Astrocyte (in vitro differentiated cells and primary cell): ENCODE measurements around the gene SREBF1. TPM values are rescaled to one million over a fixed set of nuclear protein-coding genes. Genes with fewer than 3 reads are reported as not detected.

Experiments
- DNase-seq: peaks from one replicate; pipeline ENCODE4 v3.0.0-alpha.2; 2010; ENCODE audit warnings: low read depth
- FAIRE-seq: peaks from 2 replicates; lab custom pipeline; 2011; peaks lifted over from hg19 to GRCh38; lab: Jason Lieb, UNC
- H2AFZ ChIP-seq: 2 replicates; pipeline ENCODE4 v1.6.0; 2012; ENCODE audit warnings: low read depth, low read length, inconsistent platforms
- H3K27ac ChIP-seq: 2 replicates; pipeline ENCODE4 v1.5.1; 2011; ENCODE audit warnings: low read depth, low read length, inconsistent platforms
- H3K27me3 ChIP-seq: 2 replicates; pipeline ENCODE4 v1.6.0; 2011; ENCODE audit warnings: low read length, inconsistent platforms; ENCODE audit not compliant: insufficient read depth
- H3K36me3 ChIP-seq: 2 replicates; pipeline ENCODE4 v1.5.1; 2011; ENCODE audit warnings: low read length, inconsistent platforms; ENCODE audit not compliant: insufficient read depth
- H3K4me1 ChIP-seq: 2 replicates; pipeline ENCODE4 v1.5.1; 2011; ENCODE audit warnings: low read length, inconsistent platforms; ENCODE audit not compliant: insufficient read depth
- H3K4me2 ChIP-seq: 2 replicates; pipeline ENCODE4 v1.6.0; 2012; ENCODE audit warnings: low read length, inconsistent platforms
- H3K4me3 ChIP-seq: 2 replicates; pipeline ENCODE4 v1.5.1; 2011; ENCODE audit warnings: low read depth, mild to moderate bottlenecking, low read length, inconsistent platforms; ENCODE audit not compliant: insufficient read depth
- H3K79me2 ChIP-seq: 2 replicates; pipeline ENCODE4 v1.6.0; 2012; ENCODE audit warnings: mild to moderate bottlenecking, low read length, inconsistent platforms; ENCODE audit not compliant: insufficient read depth
- H3K9ac ChIP-seq: 2 replicates; pipeline ENCODE4 v1.6.0; 2012; ENCODE audit warnings: mild to moderate bottlenecking, low read length, inconsistent platforms
- H3K9me3 ChIP-seq: 2 replicates; pipeline ENCODE4 v1.5.1; 2012; ENCODE audit warnings: low read depth, mild to moderate bottlenecking, low read length, inconsistent platforms; ENCODE audit not compliant: insufficient read depth
- H4K20me1 ChIP-seq: 2 replicates; pipeline ENCODE4 v1.6.0; 2012; ENCODE audit warnings: low read length, inconsistent platforms; ENCODE audit not compliant: insufficient read depth
- H3K27ac Mint-ChIP-seq: one replicate; pipeline ENCODE4 v1.8.0; 2021; ENCODE audit warnings: mild to moderate bottlenecking, mixed read lengths; ENCODE audit not compliant: unreplicated experiment
- H3K27me3 Mint-ChIP-seq: one replicate; pipeline ENCODE4 v1.8.0; 2021; ENCODE audit warnings: low read depth, mixed read lengths; ENCODE audit not compliant: unreplicated experiment
- H3K36me3 Mint-ChIP-seq: one replicate; pipeline ENCODE4 v1.8.0; 2021; ENCODE audit warnings: low read depth, mixed read lengths; ENCODE audit not compliant: unreplicated experiment
- H3K4me1 Mint-ChIP-seq: one replicate; pipeline ENCODE4 v1.8.0; 2021; ENCODE audit warnings: low read depth, mixed read lengths; ENCODE audit not compliant: unreplicated experiment
- H3K4me3 Mint-ChIP-seq: one replicate; pipeline ENCODE4 v1.8.0; 2021; ENCODE audit warnings: mild to moderate bottlenecking, moderate library complexity, mixed read lengths; ENCODE audit not compliant: unreplicated experiment
- H3K9me3 Mint-ChIP-seq: one replicate; pipeline ENCODE4 v1.8.0; 2021; ENCODE audit warnings: mild to moderate bottlenecking, mixed read lengths; ENCODE audit not compliant: unreplicated experiment
- EZH2 ChIP-seq: IDR thresholded peaks from 2 replicates; pipeline ENCODE4 v1.6.1; 2012; ENCODE audit warnings: mild to moderate bottlenecking, low read length, inconsistent platforms; ENCODE audit not compliant: insufficient read depth
- total RNA-seq: library from RNA; stranded (reverse); gene quantifications from 2 replicates; pipeline ENCODE4 v1.2.1, GENCODE V29; 2021
- TF ChIP-seq, protein P1 (sequence below): IDR thresholded peaks from 2 replicates; pipeline ENCODE4 v1.5.1; 2011; ENCODE audit warnings: low read depth, mild to moderate bottlenecking, inconsistent platforms, low read length, moderate library complexity; ENCODE audit not compliant: insufficient read depth

Gene SREBF1
- total RNA-seq, 1 donor from 2014 or later, result 65.6 TPM

DNA sequence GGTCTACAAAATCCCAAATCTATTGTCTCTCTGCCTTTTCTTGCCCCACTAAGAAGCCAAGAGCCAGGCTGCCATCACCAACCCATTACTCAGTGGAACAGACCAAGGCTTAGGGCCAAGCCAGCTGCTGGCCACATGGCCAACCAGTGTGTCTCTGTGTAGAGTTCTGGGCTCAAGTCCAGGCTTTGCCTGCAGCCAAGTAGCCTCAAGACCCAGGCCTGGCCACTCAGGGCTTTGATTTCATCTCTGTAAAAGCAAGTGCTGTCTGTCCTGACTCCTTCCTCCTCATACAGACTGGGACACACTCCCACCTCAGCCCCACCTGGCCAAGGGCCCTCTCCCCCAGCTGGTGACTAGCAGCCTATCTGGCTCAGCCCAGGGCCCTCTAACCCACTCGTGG, 14.6 kb downstream of the SREBF1 start:
- Histone ChIP-seq H3K27ac (no peak overlapping the region), H3K4me2 (peak overlapping the region; percentile 81), H3K27me3 (no peaks in the 10 kb centered on the region), H4K20me1 (peaks cover 85% of the 10 kb centered on the region), H2AFZ (no peak overlapping the region), H3K4me3 (peak overlapping the region; percentile 25), H3K9ac (peak overlapping the region; percentile 34), H3K79me2 (peaks cover 62% of the 10 kb centered on the region), H3K4me1 (peaks cover 52% of the 10 kb centered on the region), H3K9me3 (no peaks in the 10 kb centered on the region), H3K36me3 (peaks cover 14% of the 10 kb centered on the region)
- DNase-seq (peak; percentile 87), FAIRE-seq (no peak)
- Mint-ChIP-seq H3K4me3 (no peak overlapping the region), H3K9me3 (peaks cover 2% of the 10 kb centered on the region), H3K27me3 (no peaks in the 10 kb centered on the region), H3K4me1 (peaks cover 35% of the 10 kb centered on the region), H3K27ac (peak overlapping the region; percentile 58), H3K36me3 (peaks cover 5% of the 10 kb centered on the region)
- TF ChIP-seq, protein P1, sequence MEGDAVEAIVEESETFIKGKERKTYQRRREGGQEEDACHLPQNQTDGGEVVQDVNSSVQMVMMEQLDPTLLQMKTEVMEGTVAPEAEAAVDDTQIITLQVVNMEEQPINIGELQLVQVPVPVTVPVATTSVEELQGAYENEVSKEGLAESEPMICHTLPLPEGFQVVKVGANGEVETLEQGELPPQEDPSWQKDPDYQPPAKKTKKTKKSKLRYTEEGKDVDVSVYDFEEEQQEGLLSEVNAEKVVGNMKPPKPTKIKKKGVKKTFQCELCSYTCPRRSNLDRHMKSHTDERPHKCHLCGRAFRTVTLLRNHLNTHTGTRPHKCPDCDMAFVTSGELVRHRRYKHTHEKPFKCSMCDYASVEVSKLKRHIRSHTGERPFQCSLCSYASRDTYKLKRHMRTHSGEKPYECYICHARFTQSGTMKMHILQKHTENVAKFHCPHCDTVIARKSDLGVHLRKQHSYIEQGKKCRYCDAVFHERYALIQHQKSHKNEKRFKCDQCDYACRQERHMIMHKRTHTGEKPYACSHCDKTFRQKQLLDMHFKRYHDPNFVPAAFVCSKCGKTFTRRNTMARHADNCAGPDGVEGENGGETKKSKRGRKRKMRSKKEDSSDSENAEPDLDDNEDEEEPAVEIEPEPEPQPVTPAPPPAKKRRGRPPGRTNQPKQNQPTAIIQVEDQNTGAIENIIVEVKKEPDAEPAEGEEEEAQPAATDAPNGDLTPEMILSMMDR, result no peak
- TF ChIP-seq EZH2, result no peak

DNA sequence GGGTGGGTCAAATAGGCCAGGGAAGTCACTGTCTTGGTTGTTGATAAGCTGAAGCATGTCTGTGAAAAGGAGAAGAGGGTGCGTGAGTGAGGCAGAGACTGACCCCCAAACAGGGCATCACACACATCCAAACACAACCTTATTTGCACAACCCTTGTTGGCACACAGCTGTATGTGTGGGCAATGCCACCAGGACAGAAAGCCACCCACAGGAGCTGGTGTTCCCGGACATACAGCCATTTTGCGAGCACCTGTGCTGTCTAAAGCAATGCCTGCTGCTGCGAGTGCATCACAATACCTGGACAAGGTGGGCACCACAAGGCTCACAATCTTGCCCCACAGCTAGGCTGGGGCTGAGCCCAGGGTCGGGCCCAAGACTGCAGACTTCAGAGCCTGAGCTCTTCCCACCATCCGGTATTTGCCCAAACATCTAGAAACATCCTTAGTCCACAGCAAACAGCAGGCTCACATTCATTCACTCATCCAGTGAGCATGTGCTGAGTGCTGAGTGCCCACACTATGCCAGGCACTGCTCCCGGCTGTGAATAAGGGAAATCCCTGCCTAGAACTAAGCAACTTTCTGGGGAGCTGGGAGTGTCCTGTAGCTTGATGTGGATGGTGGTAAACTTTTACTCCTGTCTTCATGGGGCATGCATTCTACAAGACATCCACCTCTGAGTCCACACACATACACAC, 16.2 kb downstream of the SREBF1 start:
- peak overlapping the region; percentile 16 for H3K9ac ChIP-seq
- H3K9me3 ChIP-seq, result no peaks in the 10 kb centered on the region
- no peaks in the 10 kb centered on the region for H3K27me3 Mint-ChIP-seq
- peaks cover 34% of the 10 kb centered on the region for H3K4me1 Mint-ChIP-seq
- H3K36me3 Mint-ChIP-seq, result peaks cover 5% of the 10 kb centered on the region
- H3K4me3 Mint-ChIP-seq, result no peak overlapping the region
- peaks cover 47% of the 10 kb centered on the region for H3K79me2 ChIP-seq
- FAIRE-seq (no peak), DNase-seq (no peak)
- peaks cover 2% of the 10 kb centered on the region for H3K9me3 Mint-ChIP-seq
- peaks cover 52% of the 10 kb centered on the region for H3K4me1 ChIP-seq
- H4K20me1 ChIP-seq, result peaks cover 81% of the 10 kb centered on the region
- no peak overlapping the region for H3K27ac ChIP-seq
- peak overlapping the region; percentile 41 for H3K27ac Mint-ChIP-seq
- no peak overlapping the region for H3K4me3 ChIP-seq
- no peak for TF ChIP-seq EZH2
- TF ChIP-seq, protein P1, result no peak
- no peak overlapping the region for H2AFZ ChIP-seq
- H3K4me2 ChIP-seq, result peak overlapping the region; percentile 54
- H3K36me3 ChIP-seq, result peaks cover 14% of the 10 kb centered on the region
- H3K27me3 ChIP-seq, result no peaks in the 10 kb centered on the region

DNA sequence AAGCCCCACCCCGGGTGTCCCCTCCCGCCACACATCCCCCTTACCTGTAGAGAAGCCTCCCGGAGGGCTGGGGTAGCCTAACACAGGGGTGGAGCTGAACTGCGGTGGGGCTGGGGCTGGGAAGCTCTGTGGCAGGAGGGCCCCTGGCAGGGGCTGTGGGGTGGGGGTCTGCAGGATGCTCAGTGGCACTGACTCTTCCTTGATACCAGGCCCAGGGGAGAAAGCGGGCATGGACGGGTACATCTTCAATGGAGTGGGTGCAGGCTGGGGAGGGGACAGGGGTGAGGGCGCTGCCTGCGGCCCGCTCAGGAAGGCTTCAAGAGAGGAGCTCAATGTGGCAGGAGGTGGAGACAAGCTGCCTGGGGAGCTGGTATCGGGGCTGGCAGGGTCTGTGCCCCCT, 16.7 kb downstream of the SREBF1 start:
- Histone ChIP-seq H3K9ac (peak overlapping the region; percentile 16), H3K4me3 (no peak overlapping the region), H3K27ac (no peak overlapping the region), H3K4me1 (peaks cover 48% of the 10 kb centered on the region), H3K36me3 (peaks cover 14% of the 10 kb centered on the region), H3K79me2 (peaks cover 45% of the 10 kb centered on the region), H3K27me3 (no peaks in the 10 kb centered on the region), H4K20me1 (peaks cover 85% of the 10 kb centered on the region), H3K4me2 (peak overlapping the region; percentile 54), H3K9me3 (no peaks in the 10 kb centered on the region), H2AFZ (no peak overlapping the region)
- H3K4me1 Mint-ChIP-seq, result peaks cover 32% of the 10 kb centered on the region
- no peaks in the 10 kb centered on the region for H3K27me3 Mint-ChIP-seq
- TF ChIP-seq, protein P1, result no peak
- TF ChIP-seq EZH2, result no peak
- peak overlapping the region; percentile 66 for H3K27ac Mint-ChIP-seq
- H3K36me3 Mint-ChIP-seq, result peaks cover 7% of the 10 kb centered on the region
- FAIRE-seq (no peak), DNase-seq (no peak)
- peaks cover 2% of the 10 kb centered on the region for H3K9me3 Mint-ChIP-seq
- H3K4me3 Mint-ChIP-seq, result no peak overlapping the region
